Caco-2 (cell line): ENCODE results near the gene LRRC7. TPM values are rescaled to one million over a fixed set of nuclear protein-coding genes. Genes with fewer than 3 reads are reported as not detected.

Source experiments
- BruUV-seq: library from RNA; stranded (reverse); fragments of 400-500 nt; replicated peaks from 2 replicates; lab custom pipeline; 2021; lab: Mats Ljungman, UMichigan
- CTCF ChIA-PET: fragments of 300-600 bp; sonication (Branson Sonifier 250); formaldehyde crosslinking; loops from one replicate; lab custom pipeline; 2022; ENCODE audit warnings: antibody characterized with exemption; lab: Charles Lee
- POLR2A ChIA-PET: fragments of 300-600 bp; sonication (Branson Sonifier 250); formaldehyde crosslinking; loops from one replicate; lab custom pipeline; 2022; ENCODE audit warnings: antibody characterized with exemption; lab: Charles Lee
- DNase-seq, 2 experiments: peaks; one replicate each; pipeline versions ENCODE4 v3.0.0 to v3.0.0-alpha.2; 2020 to 2022
- H3K27me3 ChIP-seq: replicated peaks from 2 replicates; pipeline ENCODE4 v1.6.0; 2011; ENCODE audit warnings: low read length; ENCODE audit not compliant: control insufficient read depth, insufficient read depth
- H3K36me3 ChIP-seq: 2 replicates; pipeline ENCODE4 v1.5.1; 2011; ENCODE audit warnings: low read length; ENCODE audit not compliant: control insufficient read depth, insufficient read depth
- H3K4me1 ChIP-seq: fragments of 250-450 bp; sonication (Bioruptor Pico); 2 replicates; pipeline ENCODE4 v1.5.1; 2020; ENCODE audit warnings: mild to moderate bottlenecking
- H3K4me3 ChIP-seq: 2 replicates; pipeline ENCODE4 v1.5.1; 2011; ENCODE audit warnings: low read depth, mild to moderate bottlenecking, control low read depth, low read length
- H3K9me3 ChIP-seq: fragments of 250-450 bp; sonication (Bioruptor Pico); 2 replicates; pipeline ENCODE4 v1.5.1; 2020; ENCODE audit warnings: mild to moderate bottlenecking, moderate library complexity
- H3K27ac Mint-ChIP-seq: one replicate; pipeline ENCODE4 v1.8.0; 2022; ENCODE audit warnings: mixed read lengths; ENCODE audit not compliant: unreplicated experiment
- H3K27me3 Mint-ChIP-seq: one replicate; pipeline ENCODE4 v1.8.0; 2022; ENCODE audit warnings: mixed read lengths; ENCODE audit not compliant: insufficient read depth, unreplicated experiment
- H3K36me3 Mint-ChIP-seq: one replicate; pipeline ENCODE4 v1.8.0; 2022; ENCODE audit warnings: mild to moderate bottlenecking, mixed read lengths; ENCODE audit not compliant: insufficient read depth, unreplicated experiment
- H3K4me1 Mint-ChIP-seq: one replicate; pipeline ENCODE4 v1.8.0; 2022; ENCODE audit warnings: low read depth, mixed read lengths; ENCODE audit not compliant: unreplicated experiment
- H3K4me3 Mint-ChIP-seq: one replicate; pipeline ENCODE4 v1.8.0; 2022; ENCODE audit warnings: mild to moderate bottlenecking, moderate library complexity, mixed read lengths; ENCODE audit not compliant: unreplicated experiment
- H3K9me3 Mint-ChIP-seq: one replicate; pipeline ENCODE4 v1.8.0; 2022; ENCODE audit warnings: mixed read lengths; ENCODE audit not compliant: unreplicated experiment
- CTCF ChIP-seq, 2 experiments: fragments of 200-600 bp in 1 of 2; IDR thresholded peaks; 1 replicate in 1 of 2; 2 replicates in 1 of 2; pipeline versions ENCODE4 v1.5.1 to v1.8.0; 2011 to 2022; ENCODE audit warnings: antibody characterized with exemption in 1 of 2, control low read depth in 1 of 2, inconsistent platforms in 1 of 2, low read depth in 1 of 2, low read length in 1 of 2, mild to moderate bottlenecking in 1 of 2, moderate library complexity in 1 of 2; ENCODE audit not compliant: insufficient read depth in 1 of 2, severe bottlenecking in 1 of 2, unreplicated experiment in 1 of 2
- intact Hi-C: fragments of 100-400 bp; cut with micrococcal nuclease; formaldehyde crosslinking; loops from one replicate; pipeline ENCODE4 v1.10.0; 2022; ENCODE audit not compliant: unreplicated experiment
- total RNA-seq: library from RNA; stranded (reverse); gene quantifications from 2 replicates; pipeline ENCODE4 v1.2.3, GENCODE V29; 2022

Gene LRRC7
- total RNA-seq, 1 experiment from 2014 or later, result 8.5 TPM

- Histone ChIP-seq H3K27me3 (no peaks in the 10 kb centered on the region), H3K4me3 (no peak overlapping the region), H3K36me3 (no peaks in the 10 kb centered on the region), H3K9me3 (no peaks in the 10 kb centered on the region), H3K4me1 (no peaks in the 10 kb centered on the region)
- DNase-seq, result no peak
- Mint-ChIP-seq H3K27ac (no peak overlapping the region), H3K4me3 (no peak overlapping the region), H3K36me3 (no peaks in the 10 kb centered on the region), H3K9me3 (no peaks in the 10 kb centered on the region), H3K4me1 (no peaks in the 10 kb centered on the region), H3K27me3 (no peaks in the 10 kb centered on the region)
- POLR2A ChIA-PET, result no interaction called here
- no peak for TF ChIP-seq CTCF (IDR thresholded peaks at IDR 0.05; ENCODE audit: insufficient read depth in 1 of 2, low read depth in 1 of 2, low read length in 1 of 2, severe bottlenecking in 1 of 2, unreplicated experiment in 1 of 2)
- no TSS peak for BruUV-seq
- intact Hi-C loops, result no loop called here
- CTCF ChIA-PET, result no interaction called here
Measured at GRCh38 chr1:69534829-69535228, 32.9 kb upstream of the LRRC7 start.

GRCh38 chr1:69535490-69535889 is 32.2 kb upstream of the LRRC7 start:
- POLR2A ChIA-PET, result no interaction called here
- no peaks in the 10 kb centered on the region for H3K36me3 Mint-ChIP-seq
- no TSS peak for BruUV-seq
- no peak for TF ChIP-seq CTCF (IDR thresholded peaks at IDR 0.05; ENCODE audit: insufficient read depth in 1 of 2, low read depth in 1 of 2, low read length in 1 of 2, severe bottlenecking in 1 of 2, unreplicated experiment in 1 of 2)
- H3K27ac Mint-ChIP-seq, result no peak overlapping the region
- CTCF ChIA-PET, result no interaction called here
- no peaks in the 10 kb centered on the region for H3K9me3 ChIP-seq
- H3K4me3 Mint-ChIP-seq, result no peak overlapping the region
- no peaks in the 10 kb centered on the region for H3K27me3 Mint-ChIP-seq
- no peaks in the 10 kb centered on the region for H3K4me1 ChIP-seq
- intact Hi-C loops, result no loop called here
- H3K9me3 Mint-ChIP-seq, result no peaks in the 10 kb centered on the region
- H3K4me1 Mint-ChIP-seq, result no peaks in the 10 kb centered on the region
- no peaks in the 10 kb centered on the region for H3K36me3 ChIP-seq
- H3K4me3 ChIP-seq, result no peak overlapping the region
- no peak for DNase-seq
- no peaks in the 10 kb centered on the region for H3K27me3 ChIP-seq

GRCh38 chr1:69540052-69540451 is 27.7 kb upstream of the LRRC7 start:
- ChIA-PET POLR2A (no interaction called here), CTCF (no interaction called here)
- Mint-ChIP-seq H3K4me3 (no peak overlapping the region), H3K36me3 (no peaks in the 10 kb centered on the region), H3K9me3 (no peaks in the 10 kb centered on the region), H3K27ac (no peak overlapping the region), H3K4me1 (no peaks in the 10 kb centered on the region), H3K27me3 (no peaks in the 10 kb centered on the region)
- Histone ChIP-seq H3K9me3 (no peaks in the 10 kb centered on the region), H3K4me3 (no peak overlapping the region), H3K27me3 (no peaks in the 10 kb centered on the region), H3K36me3 (no peaks in the 10 kb centered on the region), H3K4me1 (no peaks in the 10 kb centered on the region)
- BruUV-seq, result no TSS peak
- DNase-seq, result no peak
- TF ChIP-seq CTCF (IDR thresholded peaks at IDR 0.05; ENCODE audit: insufficient read depth in 1 of 2, low read depth in 1 of 2, low read length in 1 of 2, severe bottlenecking in 1 of 2, unreplicated experiment in 1 of 2), result no peak
- intact Hi-C loops, result no loop called here
